ENCODE data around the gene TNFAIP6. TPM values are rescaled to one million over a fixed set of nuclear protein-coding genes. Genes with fewer than 3 reads are reported as not detected.

TNFAIP6 gene
- total RNA-seq, 1 experiment from 2014 or later = not detected

- intact Hi-C loops (cut with micrococcal nuclease; ENCODE audit: unreplicated experiment) = no loop called here
- no peaks in the 10 kb centered on the region for H3K9me3 Mint-ChIP-seq (ENCODE audit: unreplicated experiment)
- H3K27ac Mint-ChIP-seq (ENCODE audit: unreplicated experiment) = no peak overlapping the region
- no TSS peak for BruUV-seq (replicated peaks)
- H3K4me1 ChIP-seq = no peaks in the 10 kb centered on the region
- H3K4me3 ChIP-seq (ENCODE audit: low read depth, low read length) = no peak overlapping the region
- TF ChIP-seq, protein P1, sequence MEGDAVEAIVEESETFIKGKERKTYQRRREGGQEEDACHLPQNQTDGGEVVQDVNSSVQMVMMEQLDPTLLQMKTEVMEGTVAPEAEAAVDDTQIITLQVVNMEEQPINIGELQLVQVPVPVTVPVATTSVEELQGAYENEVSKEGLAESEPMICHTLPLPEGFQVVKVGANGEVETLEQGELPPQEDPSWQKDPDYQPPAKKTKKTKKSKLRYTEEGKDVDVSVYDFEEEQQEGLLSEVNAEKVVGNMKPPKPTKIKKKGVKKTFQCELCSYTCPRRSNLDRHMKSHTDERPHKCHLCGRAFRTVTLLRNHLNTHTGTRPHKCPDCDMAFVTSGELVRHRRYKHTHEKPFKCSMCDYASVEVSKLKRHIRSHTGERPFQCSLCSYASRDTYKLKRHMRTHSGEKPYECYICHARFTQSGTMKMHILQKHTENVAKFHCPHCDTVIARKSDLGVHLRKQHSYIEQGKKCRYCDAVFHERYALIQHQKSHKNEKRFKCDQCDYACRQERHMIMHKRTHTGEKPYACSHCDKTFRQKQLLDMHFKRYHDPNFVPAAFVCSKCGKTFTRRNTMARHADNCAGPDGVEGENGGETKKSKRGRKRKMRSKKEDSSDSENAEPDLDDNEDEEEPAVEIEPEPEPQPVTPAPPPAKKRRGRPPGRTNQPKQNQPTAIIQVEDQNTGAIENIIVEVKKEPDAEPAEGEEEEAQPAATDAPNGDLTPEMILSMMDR (IDR thresholded peaks at IDR 0.05; ENCODE audit: insufficient read depth in 1 of 2, low read depth in 1 of 2, low read length in 1 of 2, severe bottlenecking in 1 of 2, unreplicated experiment in 1 of 2) = no peak
- no peaks in the 10 kb centered on the region; the same call in 1 of the 2 replicates for H3K27me3 ChIP-seq (replicated peaks; ENCODE audit: control insufficient read depth, insufficient read depth, low read length)
- no peaks in the 10 kb centered on the region for H3K36me3 ChIP-seq (ENCODE audit: control insufficient read depth, insufficient read depth, low read length)
- CTCF ChIA-PET = no interaction called here
- peaks cover 24% of the 10 kb centered on the region for H3K27me3 Mint-ChIP-seq (ENCODE audit: insufficient read depth, unreplicated experiment)
- no peaks in the 10 kb centered on the region for H3K36me3 Mint-ChIP-seq (ENCODE audit: insufficient read depth, unreplicated experiment)
- no peaks in the 10 kb centered on the region for H3K9me3 ChIP-seq
- no peak overlapping the region for H3K4me3 Mint-ChIP-seq (ENCODE audit: unreplicated experiment)
- no peaks in the 10 kb centered on the region for H3K4me1 Mint-ChIP-seq (ENCODE audit: low read depth, unreplicated experiment)
- DNase-seq = no peak
- POLR2A ChIA-PET = no interaction called here
These were observed 24.3 kb upstream of the TNFAIP6 start for GRCh38 chr2:151333083-151333482.

DNA sequence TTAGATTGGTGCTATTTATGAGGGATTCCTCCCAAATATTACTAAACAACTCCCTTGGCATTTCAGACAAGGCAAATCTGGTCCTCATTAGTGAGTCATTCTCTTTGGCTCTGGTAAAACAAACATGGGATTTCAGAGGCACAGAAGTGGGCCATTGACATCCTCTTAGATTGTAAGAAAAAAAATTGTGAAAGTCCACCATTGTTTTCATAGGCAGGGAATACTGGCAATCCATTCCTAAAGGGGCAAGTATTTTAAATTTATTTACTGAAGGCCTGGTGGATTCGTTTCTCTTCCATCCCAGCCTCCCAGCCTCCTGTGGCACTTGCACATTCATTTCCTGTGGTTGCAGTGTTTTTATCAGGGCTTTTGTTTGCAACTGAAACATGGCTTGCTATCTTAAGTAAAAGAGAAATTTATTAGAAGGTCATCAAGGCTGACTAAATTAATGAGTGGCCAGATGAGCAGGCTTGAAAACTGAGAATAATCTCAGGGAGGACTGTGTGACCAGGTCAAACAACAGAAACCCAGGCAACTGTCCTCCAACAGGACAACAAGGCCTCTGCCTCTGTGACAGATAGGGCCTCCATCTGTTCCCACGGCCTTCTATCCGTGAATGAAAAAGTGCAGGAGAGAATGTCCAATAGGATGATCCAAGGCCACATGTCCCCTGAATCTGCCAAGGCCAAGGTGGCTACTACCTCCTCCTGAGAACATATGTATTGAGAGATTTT lies 23.1 kb upstream of the TNFAIP6 start:
- CTCF ChIA-PET = no interaction called here
- Histone ChIP-seq H3K4me1 (no peaks in the 10 kb centered on the region), H3K4me3 (ENCODE audit: low read depth, low read length) (no peak overlapping the region), H3K27me3 (replicated peaks; ENCODE audit: control insufficient read depth, insufficient read depth, low read length) (no peaks in the 10 kb centered on the region; the same call in 1 of the 2 replicates), H3K9me3 (no peaks in the 10 kb centered on the region), H3K36me3 (ENCODE audit: control insufficient read depth, insufficient read depth, low read length) (no peaks in the 10 kb centered on the region)
- Mint-ChIP-seq H3K4me3 (ENCODE audit: unreplicated experiment) (no peak overlapping the region), H3K9me3 (ENCODE audit: unreplicated experiment) (no peaks in the 10 kb centered on the region), H3K4me1 (ENCODE audit: low read depth, unreplicated experiment) (no peaks in the 10 kb centered on the region), H3K36me3 (ENCODE audit: insufficient read depth, unreplicated experiment) (no peaks in the 10 kb centered on the region), H3K27me3 (ENCODE audit: insufficient read depth, unreplicated experiment) (peaks cover 22% of the 10 kb centered on the region), H3K27ac (ENCODE audit: unreplicated experiment) (no peak overlapping the region)
- no TSS peak for BruUV-seq (replicated peaks)
- DNase-seq = no peak
- TF ChIP-seq, protein P1 (IDR thresholded peaks at IDR 0.05; ENCODE audit: insufficient read depth in 1 of 2, low read depth in 1 of 2, low read length in 1 of 2, severe bottlenecking in 1 of 2, unreplicated experiment in 1 of 2) = no peak
- intact Hi-C loops (cut with micrococcal nuclease; ENCODE audit: unreplicated experiment) = no loop called here
- POLR2A ChIA-PET = no interaction called here

DNA sequence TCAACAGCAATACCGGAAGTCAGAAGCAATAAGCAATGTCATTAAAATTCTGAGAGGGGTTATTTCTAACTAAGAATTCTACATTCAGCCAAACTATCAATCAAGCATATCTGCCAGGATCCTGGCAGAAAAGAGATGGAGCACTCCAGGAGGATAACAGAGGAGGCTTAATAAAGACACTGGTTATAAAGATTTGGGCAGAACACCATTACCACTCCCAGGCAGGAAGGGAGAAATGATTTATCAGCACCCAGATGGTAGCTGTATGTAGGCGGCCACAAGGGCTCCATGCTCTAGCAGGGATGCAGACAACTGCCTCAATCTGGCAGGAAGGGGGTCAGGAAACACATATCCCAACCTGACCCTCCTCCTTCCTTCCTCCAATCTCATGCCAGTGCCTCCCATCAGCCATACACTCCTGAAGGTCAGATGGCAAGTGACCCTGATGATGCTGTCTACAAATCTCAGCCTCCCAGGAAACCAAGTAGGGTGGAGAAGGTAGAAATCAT lies 20.5 kb upstream of the TNFAIP6 start:
- DNase-seq = no peak
- H3K4me1 ChIP-seq = no peaks in the 10 kb centered on the region
- Mint-ChIP-seq H3K9me3 (ENCODE audit: unreplicated experiment) (no peaks in the 10 kb centered on the region), H3K4me3 (ENCODE audit: unreplicated experiment) (no peak overlapping the region), H3K36me3 (ENCODE audit: insufficient read depth, unreplicated experiment) (no peaks in the 10 kb centered on the region), H3K27ac (ENCODE audit: unreplicated experiment) (no peak overlapping the region), H3K27me3 (ENCODE audit: insufficient read depth, unreplicated experiment) (peaks cover 6% of the 10 kb centered on the region), H3K4me1 (ENCODE audit: low read depth, unreplicated experiment) (no peaks in the 10 kb centered on the region)
- ChIA-PET POLR2A (no interaction called here), CTCF (no interaction called here)
- intact Hi-C loops (cut with micrococcal nuclease; ENCODE audit: unreplicated experiment) = no loop called here
- no peak overlapping the region for H3K4me3 ChIP-seq (ENCODE audit: low read depth, low read length)
- no peaks in the 10 kb centered on the region for H3K9me3 ChIP-seq
- BruUV-seq (replicated peaks) = no TSS peak
- no peaks in the 10 kb centered on the region; the same call in 1 of the 2 replicates for H3K27me3 ChIP-seq (replicated peaks; ENCODE audit: control insufficient read depth, insufficient read depth, low read length)
- TF ChIP-seq, protein P1 (IDR thresholded peaks at IDR 0.05; ENCODE audit: insufficient read depth in 1 of 2, low read depth in 1 of 2, low read length in 1 of 2, severe bottlenecking in 1 of 2, unreplicated experiment in 1 of 2) = no peak
- H3K36me3 ChIP-seq (ENCODE audit: control insufficient read depth, insufficient read depth, low read length) = no peaks in the 10 kb centered on the region

Measured in Caco-2 (cell line).